ENCODE measurements around the gene TBRG1. TPM values are rescaled to one million over a fixed set of nuclear protein-coding genes. Genes with fewer than 3 reads are reported as not detected.

The TBRG1 gene
- total RNA-seq, 1 donor, result 40.2 TPM

GRCh38 chr11:124635932-124636331 is 13.3 kb downstream of the TBRG1 start:
- DNase-seq (ENCODE audit: insufficient read length, low spot score, missing footprints), result no peak
- H2AFZ ChIP-seq (ENCODE audit: low read length), result no peak overlapping the region
- TF ChIP-seq CTCF (IDR thresholded peaks at IDR 0.05; ENCODE audit: extremely low read depth, low read depth, low read length), result no peak
- H4K20me1 ChIP-seq (ENCODE audit: insufficient read depth, low read length), result peaks cover 2% of the 10 kb centered on the region
- H3K79me2 ChIP-seq (ENCODE audit: insufficient read depth, low read length), result no peaks in the 10 kb centered on the region
- no peaks in the 10 kb centered on the region for H3K9me3 ChIP-seq (ENCODE audit: low read depth, low read length)
- no peak overlapping the region for H3K4me2 ChIP-seq (ENCODE audit: insufficient read depth, low read length)
- H3K4me1 ChIP-seq (ENCODE audit: insufficient read depth, low read length), result no peaks in the 10 kb centered on the region
- no peak overlapping the region for H3K4me3 ChIP-seq (ENCODE audit: insufficient read depth, low read length)
- H3K36me3 ChIP-seq (ENCODE audit: insufficient read depth, low read length), result peaks cover 66% of the 10 kb centered on the region
- no peak overlapping the region for H3K27ac ChIP-seq (ENCODE audit: low read depth, low read length)
- no peaks in the 10 kb centered on the region for H3K27me3 ChIP-seq (ENCODE audit: insufficient read depth, low read length)

DNA sequence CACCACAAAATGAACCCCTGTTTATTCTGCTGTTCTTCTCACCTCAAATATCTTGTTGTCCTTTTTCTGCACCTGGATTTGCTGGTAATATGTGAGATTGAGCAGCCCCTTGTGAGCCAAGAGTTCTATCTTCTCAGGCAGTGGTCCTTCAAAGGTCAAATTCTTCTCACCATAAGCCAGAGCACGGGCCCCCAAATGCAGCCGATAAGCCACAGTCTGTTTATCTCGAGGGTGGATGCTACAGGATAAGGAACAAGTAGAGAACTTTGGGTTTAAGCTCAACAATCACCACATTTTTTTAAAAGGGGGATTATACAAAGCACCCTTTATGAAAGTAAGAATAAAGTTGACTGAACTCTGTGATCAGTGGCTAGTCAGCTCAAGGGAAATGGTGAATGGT is 15.8 kb downstream of the TBRG1 start:
- Histone ChIP-seq H2AFZ (ENCODE audit: low read length) (no peak overlapping the region), H3K4me1 (ENCODE audit: insufficient read depth, low read length) (peaks cover 6% of the 10 kb centered on the region), H3K36me3 (ENCODE audit: insufficient read depth, low read length) (peaks cover 41% of the 10 kb centered on the region), H3K9me3 (ENCODE audit: low read depth, low read length) (no peaks in the 10 kb centered on the region), H3K27me3 (ENCODE audit: insufficient read depth, low read length) (no peaks in the 10 kb centered on the region), H3K79me2 (ENCODE audit: insufficient read depth, low read length) (no peaks in the 10 kb centered on the region), H4K20me1 (ENCODE audit: insufficient read depth, low read length) (no peaks in the 10 kb centered on the region), H3K4me3 (ENCODE audit: insufficient read depth, low read length) (no peak overlapping the region), H3K4me2 (ENCODE audit: insufficient read depth, low read length) (no peak overlapping the region), H3K27ac (ENCODE audit: low read depth, low read length) (no peak overlapping the region)
- TF ChIP-seq CTCF (IDR thresholded peaks at IDR 0.05; ENCODE audit: extremely low read depth, low read depth, low read length), result no peak
- no peak for DNase-seq (ENCODE audit: insufficient read length, low spot score, missing footprints)

- no peak for DNase-seq (ENCODE audit: insufficient read length, low spot score, missing footprints)
- no peak for TF ChIP-seq CTCF (IDR thresholded peaks at IDR 0.05; ENCODE audit: extremely low read depth, low read depth, low read length)
- H3K4me3 ChIP-seq (ENCODE audit: insufficient read depth, low read length), result no peak overlapping the region
- no peak overlapping the region for H3K4me2 ChIP-seq (ENCODE audit: insufficient read depth, low read length)
- no peaks in the 10 kb centered on the region for H3K27me3 ChIP-seq (ENCODE audit: insufficient read depth, low read length)
- no peak overlapping the region for H3K27ac ChIP-seq (ENCODE audit: low read depth, low read length)
- H3K4me1 ChIP-seq (ENCODE audit: insufficient read depth, low read length), result peaks cover 11% of the 10 kb centered on the region
- peaks cover 37% of the 10 kb centered on the region for H3K36me3 ChIP-seq (ENCODE audit: insufficient read depth, low read length)
- H3K9me3 ChIP-seq (ENCODE audit: low read depth, low read length), result no peaks in the 10 kb centered on the region
- no peaks in the 10 kb centered on the region for H3K79me2 ChIP-seq (ENCODE audit: insufficient read depth, low read length)
- H2AFZ ChIP-seq (ENCODE audit: low read length), result no peak overlapping the region
- H4K20me1 ChIP-seq (ENCODE audit: insufficient read depth, low read length), result peaks cover 2% of the 10 kb centered on the region
Measured at GRCh38 chr11:124639186-124639585, 16.5 kb downstream of the TBRG1 start.

GRCh38 chr11:124640666-124641065 is 18.0 kb downstream of the TBRG1 start:
- TF ChIP-seq CTCF (IDR thresholded peaks at IDR 0.05; ENCODE audit: extremely low read depth, low read depth, low read length), result no peak
- no peak overlapping the region for H3K4me3 ChIP-seq (ENCODE audit: insufficient read depth, low read length)
- peaks cover 24% of the 10 kb centered on the region for H3K4me1 ChIP-seq (ENCODE audit: insufficient read depth, low read length)
- H3K27me3 ChIP-seq (ENCODE audit: insufficient read depth, low read length), result no peaks in the 10 kb centered on the region
- H3K79me2 ChIP-seq (ENCODE audit: insufficient read depth, low read length), result no peaks in the 10 kb centered on the region
- no peak for DNase-seq (ENCODE audit: insufficient read length, low spot score, missing footprints)
- no peak overlapping the region for H2AFZ ChIP-seq (ENCODE audit: low read length)
- H3K36me3 ChIP-seq (ENCODE audit: insufficient read depth, low read length), result peaks cover 29% of the 10 kb centered on the region
- no peaks in the 10 kb centered on the region for H3K9me3 ChIP-seq (ENCODE audit: low read depth, low read length)
- peaks cover 2% of the 10 kb centered on the region for H4K20me1 ChIP-seq (ENCODE audit: insufficient read depth, low read length)
- no peak overlapping the region for H3K4me2 ChIP-seq (ENCODE audit: insufficient read depth, low read length)
- H3K27ac ChIP-seq (ENCODE audit: low read depth, low read length), result no peak overlapping the region
